ENCODE results near the gene REEP5. TPM values are rescaled to one million over a fixed set of nuclear protein-coding genes. Genes with fewer than 3 reads are reported as not detected.
A peak's percentile ranks its signal among the peaks of the same experiment; 100 is the strongest.
"Not testable (repeated sequence)": the region's sequence is repeated elsewhere in the genome, so short reads cannot be mapped to it uniquely, and the experiment has no call there.

The REEP5 gene
- total and polyA plus RNA-seq, 7 experiments from 2014 or later, result 16.4 to 83.9 (median 30.0) TPM

- H3K36me3 ChIP-seq (ENCODE audit: control insufficient read depth in 2 of 3, insufficient read depth in 3 of 3, low read length in 3 of 3); H3K27me3 Mint-ChIP-seq; H3K27me3 ChIP-seq (ENCODE audit: control insufficient read depth in 2 of 2, insufficient read depth in 2 of 2, low read length in 2 of 2); H3K27ac ChIP-seq (ENCODE audit: low read depth, low read length); H3K4me1 ChIP-seq (ENCODE audit: control insufficient read depth in 2 of 2, insufficient read depth in 2 of 2, low read length in 2 of 2); H3K9me3 ChIP-seq (ENCODE audit: control insufficient read depth in 2 of 3, low read length in 3 of 3); ATAC-seq; H3K9me3 Mint-ChIP-seq; H3K4me3 ChIP-seq (ENCODE audit: low read length); DNase-seq; H3K4me3 Mint-ChIP-seq; H3K36me3 Mint-ChIP-seq: not testable (repeated sequence)
- intact Hi-C loops (cut with micrococcal nuclease), result loop anchor here in 1 of 2 donors (5.0 kb wide), 2 partner anchors 86 to 271 kb away; no protein-coding TSS in a partner anchor
- H3K27ac Mint-ChIP-seq, result peak overlapping the region in 1 of 9 donors; percentile 65
- CTCF ChIA-PET, result interaction anchor here (6.0 kb wide), 1 partner anchor 41 kb away, joined by 36 read pairs; the partner anchor contains the start of gene REEP5
- POLR2A ChIA-PET, result interaction anchor here (1.9 kb wide), 1 partner anchor 13 kb away, joined by 6 read pairs; the partner anchor contains the start of gene DCP2
- H3K4me1 Mint-ChIP-seq, result peaks cover 7 to 44% (median 17%) of the 10 kb centered on the region in 7 donors
Observed at GRCh38 chr5:112963374-112963733, 41.3 kb upstream of the REEP5 start.

GRCh38 chr5:112960863-112961504, 39.0 kb upstream of the REEP5 start:
- Histone ChIP-seq H3K4me1 (ENCODE audit: control insufficient read depth in 2 of 2, insufficient read depth in 2 of 2, low read length in 2 of 2) (no peaks in the 10 kb centered on the region), H3K27ac (ENCODE audit: low read depth, low read length) (no peak overlapping the region), H3K36me3 (ENCODE audit: control insufficient read depth in 2 of 3, insufficient read depth in 3 of 3, low read length in 3 of 3) (no peaks in the 10 kb centered on the region), H3K4me3 (ENCODE audit: low read length) (no peak overlapping the region), H3K27me3 (ENCODE audit: control insufficient read depth in 2 of 2, insufficient read depth in 2 of 2, low read length in 2 of 2) (no peaks in the 10 kb centered on the region), H3K9me3 (ENCODE audit: control insufficient read depth in 2 of 3, low read length in 3 of 3) (no peaks in the 10 kb centered on the region)
- peak overlapping the region in 1 of 9 donors; percentile 13 for H3K27ac Mint-ChIP-seq
- ATAC-seq, result no peak
- intact Hi-C loops (cut with micrococcal nuclease), result loop anchor here in 1 of 2 donors (5.0 kb wide), 2 partner anchors 84 to 269 kb away; no protein-coding TSS in a partner anchor
- ChIA-PET POLR2A (interaction anchor here (0.8 to 2.7 kb wide), 4 partner anchors 15 to 69 kb away, joined by 3 to 10 read pairs (median 4); partner anchors contain the start of gene DCP2), CTCF (interaction anchor here (0.6 to 6.0 kb wide), 3 partner anchors 17 to 39 kb away, joined by 3 to 36 read pairs (median 7); partner anchors contain the start of gene REEP5)
- DNase-seq, result no peak
- no peak overlapping the region for H3K4me3 Mint-ChIP-seq
- H3K9me3 Mint-ChIP-seq, result no peaks in the 10 kb centered on the region
- H3K36me3 Mint-ChIP-seq, result no peaks in the 10 kb centered on the region
- H3K27me3 Mint-ChIP-seq, result peaks cover 0 to 7% (median 0%) of the 10 kb centered on the region in 5 donors
- H3K4me1 Mint-ChIP-seq, result peaks cover 6 to 44% (median 17%) of the 10 kb centered on the region in 7 donors

- Mint-ChIP-seq H3K36me3 (no peaks in the 10 kb centered on the region), H3K9me3 (no peaks in the 10 kb centered on the region), H3K4me3 (no peak overlapping the region), H3K27me3 (peaks cover 0 to 7% (median 0%) of the 10 kb centered on the region in 5 donors), H3K4me1 (peaks cover 6 to 44% (median 17%) of the 10 kb centered on the region in 7 donors), H3K27ac (peak overlapping the region in 1 of 9 donors; percentile 13)
- intact Hi-C loops (cut with micrococcal nuclease), result loop anchor here in 1 of 2 donors (5.0 kb wide), 2 partner anchors 83 to 268 kb away; no protein-coding TSS in a partner anchor
- no peak for DNase-seq
- POLR2A ChIA-PET, result interaction anchor here (0.8 to 2.7 kb wide), 4 partner anchors 16 to 69 kb away, joined by 3 to 10 read pairs (median 4); partner anchors contain the start of gene DCP2
- CTCF ChIA-PET, result interaction anchor here (0.6 to 6.0 kb wide), 3 partner anchors 17 to 467 kb away, joined by 3 to 36 read pairs (median 3); partner anchors contain the start of gene REEP5
- no peak overlapping the region for H3K4me3 ChIP-seq (ENCODE audit: low read length)
- no peaks in the 10 kb centered on the region for H3K27me3 ChIP-seq (ENCODE audit: control insufficient read depth in 2 of 2, insufficient read depth in 2 of 2, low read length in 2 of 2)
- no peak overlapping the region for H3K27ac ChIP-seq (ENCODE audit: low read depth, low read length)
- no peaks in the 10 kb centered on the region for H3K9me3 ChIP-seq (ENCODE audit: control insufficient read depth in 2 of 3, low read length in 3 of 3)
- H3K36me3 ChIP-seq (ENCODE audit: control insufficient read depth in 2 of 3, insufficient read depth in 3 of 3, low read length in 3 of 3), result no peaks in the 10 kb centered on the region
- no peak for ATAC-seq
- H3K4me1 ChIP-seq (ENCODE audit: control insufficient read depth in 2 of 2, insufficient read depth in 2 of 2, low read length in 2 of 2), result no peaks in the 10 kb centered on the region
Observed at GRCh38 chr5:112960315-112960714, 38.3 kb upstream of the REEP5 start.

GRCh38 chr5:112959872-112960271, 37.8 kb upstream of the REEP5 start:
- peaks cover 6 to 41% (median 17%) of the 10 kb centered on the region in 7 donors for H3K4me1 Mint-ChIP-seq
- H3K27ac Mint-ChIP-seq, result not testable (repeated sequence)

GRCh38 chr5:112958093-112959088, 36.4 kb upstream of the REEP5 start:
- H3K27ac ChIP-seq (ENCODE audit: low read depth, low read length), result no peak overlapping the region
- CTCF ChIA-PET, result no interaction called here
- DNase-seq, result no peak

More at GRCh38 chr5:112959872-112960271, 37.8 kb upstream of the REEP5 start:
- H3K36me3 ChIP-seq (ENCODE audit: control insufficient read depth in 2 of 3, insufficient read depth in 3 of 3, low read length in 3 of 3); H3K4me3 Mint-ChIP-seq; H3K9me3 ChIP-seq (ENCODE audit: control insufficient read depth in 2 of 3, low read length in 3 of 3); H3K4me1 ChIP-seq (ENCODE audit: control insufficient read depth in 2 of 2, insufficient read depth in 2 of 2, low read length in 2 of 2); DNase-seq; H3K27ac ChIP-seq (ENCODE audit: low read depth, low read length); H3K27me3 Mint-ChIP-seq; ATAC-seq; H3K27me3 ChIP-seq (ENCODE audit: control insufficient read depth in 2 of 2, insufficient read depth in 2 of 2, low read length in 2 of 2); H3K4me3 ChIP-seq (ENCODE audit: low read length); H3K36me3 Mint-ChIP-seq; H3K9me3 Mint-ChIP-seq: not testable (repeated sequence)
- CTCF ChIA-PET, result interaction anchor here (0.6 to 6.0 kb wide), 2 partner anchors 38 to 467 kb away, joined by 3 to 36 read pairs; partner anchors contain the start of gene REEP5
- intact Hi-C loops (cut with micrococcal nuclease), result loop anchor here in 1 of 2 donors (5.0 kb wide), 2 partner anchors 83 to 268 kb away; no protein-coding TSS in a partner anchor
- POLR2A ChIA-PET, result interaction anchor here (0.8 to 2.7 kb wide), 3 partner anchors 16 to 28 kb away, joined by 3 to 10 read pairs (median 4); partner anchors contain the start of gene DCP2

More at GRCh38 chr5:112958093-112959088, 36.4 kb upstream of the REEP5 start:
- H3K27ac Mint-ChIP-seq, result no peak overlapping the region
- H3K4me3 Mint-ChIP-seq, result no peak overlapping the region
- peaks cover 0 to 31% (median 10%) of the 10 kb centered on the region in 7 donors for H3K4me1 Mint-ChIP-seq
- peaks cover 0 to 3% (median 0%) of the 10 kb centered on the region in 11 donors for H3K9me3 Mint-ChIP-seq
- no peaks in the 10 kb centered on the region for H3K36me3 ChIP-seq (ENCODE audit: control insufficient read depth in 2 of 3, insufficient read depth in 3 of 3, low read length in 3 of 3)
- H3K27me3 ChIP-seq (ENCODE audit: control insufficient read depth in 2 of 2, insufficient read depth in 2 of 2, low read length in 2 of 2), result no peaks in the 10 kb centered on the region
- H3K4me3 ChIP-seq (ENCODE audit: low read length), result no peak overlapping the region
- H3K4me1 ChIP-seq (ENCODE audit: control insufficient read depth in 2 of 2, insufficient read depth in 2 of 2, low read length in 2 of 2), result no peaks in the 10 kb centered on the region
- intact Hi-C loops (cut with micrococcal nuclease), result no loop called here
- POLR2A ChIA-PET, result no interaction called here
- peak; percentile 37 for ATAC-seq
- no peaks in the 10 kb centered on the region for H3K9me3 ChIP-seq (ENCODE audit: control insufficient read depth in 2 of 3, low read length in 3 of 3)
- H3K36me3 Mint-ChIP-seq, result peaks cover 0 to 3% (median 0%) of the 10 kb centered on the region in 5 donors
- H3K27me3 Mint-ChIP-seq, result peaks cover 0 to 7% (median 0%) of the 10 kb centered on the region in 5 donors
